ENCODE measurements around the gene ASRGL1. TPM values are rescaled to one million over a fixed set of nuclear protein-coding genes. Genes with fewer than 3 reads are reported as not detected.
A peak's percentile ranks its signal among the peaks of the same experiment; 100 is the strongest.

Gene ASRGL1
- total RNA-seq, 1 donor from 2014 or later, result 2.9 TPM

GRCh38 chr11:62391642-62392425 is 54.6 kb downstream of the ASRGL1 start:
- no peak for DNase-seq (ENCODE audit: extremely low spot score, unreplicated experiment)
- Mint-ChIP-seq H3K36me3 (ENCODE audit: unreplicated experiment) (no peaks in the 10 kb centered on the region), H3K4me3 (ENCODE audit: unreplicated experiment) (no peak overlapping the region), H3K9me3 (ENCODE audit: unreplicated experiment) (no peaks in the 10 kb centered on the region), H3K27ac (ENCODE audit: unreplicated experiment) (no peak overlapping the region), H3K27me3 (ENCODE audit: unreplicated experiment) (no peaks in the 10 kb centered on the region), H3K4me1 (ENCODE audit: unreplicated experiment) (peaks cover 11% of the 10 kb centered on the region)
- TF ChIP-seq, protein P1, sequence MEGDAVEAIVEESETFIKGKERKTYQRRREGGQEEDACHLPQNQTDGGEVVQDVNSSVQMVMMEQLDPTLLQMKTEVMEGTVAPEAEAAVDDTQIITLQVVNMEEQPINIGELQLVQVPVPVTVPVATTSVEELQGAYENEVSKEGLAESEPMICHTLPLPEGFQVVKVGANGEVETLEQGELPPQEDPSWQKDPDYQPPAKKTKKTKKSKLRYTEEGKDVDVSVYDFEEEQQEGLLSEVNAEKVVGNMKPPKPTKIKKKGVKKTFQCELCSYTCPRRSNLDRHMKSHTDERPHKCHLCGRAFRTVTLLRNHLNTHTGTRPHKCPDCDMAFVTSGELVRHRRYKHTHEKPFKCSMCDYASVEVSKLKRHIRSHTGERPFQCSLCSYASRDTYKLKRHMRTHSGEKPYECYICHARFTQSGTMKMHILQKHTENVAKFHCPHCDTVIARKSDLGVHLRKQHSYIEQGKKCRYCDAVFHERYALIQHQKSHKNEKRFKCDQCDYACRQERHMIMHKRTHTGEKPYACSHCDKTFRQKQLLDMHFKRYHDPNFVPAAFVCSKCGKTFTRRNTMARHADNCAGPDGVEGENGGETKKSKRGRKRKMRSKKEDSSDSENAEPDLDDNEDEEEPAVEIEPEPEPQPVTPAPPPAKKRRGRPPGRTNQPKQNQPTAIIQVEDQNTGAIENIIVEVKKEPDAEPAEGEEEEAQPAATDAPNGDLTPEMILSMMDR (IDR thresholded peaks at IDR 0.05), result no peak

GRCh38 chr11:62392506-62392905 is 55.3 kb downstream of the ASRGL1 start:
- Mint-ChIP-seq H3K4me1 (ENCODE audit: unreplicated experiment) (peaks cover 11% of the 10 kb centered on the region), H3K27me3 (ENCODE audit: unreplicated experiment) (no peaks in the 10 kb centered on the region), H3K27ac (ENCODE audit: unreplicated experiment) (no peak overlapping the region), H3K9me3 (ENCODE audit: unreplicated experiment) (no peaks in the 10 kb centered on the region), H3K36me3 (ENCODE audit: unreplicated experiment) (no peaks in the 10 kb centered on the region), H3K4me3 (ENCODE audit: unreplicated experiment) (no peak overlapping the region)
- DNase-seq (ENCODE audit: extremely low spot score, unreplicated experiment), result no peak
- TF ChIP-seq, protein P1 (IDR thresholded peaks at IDR 0.05), result no peak

DNA sequence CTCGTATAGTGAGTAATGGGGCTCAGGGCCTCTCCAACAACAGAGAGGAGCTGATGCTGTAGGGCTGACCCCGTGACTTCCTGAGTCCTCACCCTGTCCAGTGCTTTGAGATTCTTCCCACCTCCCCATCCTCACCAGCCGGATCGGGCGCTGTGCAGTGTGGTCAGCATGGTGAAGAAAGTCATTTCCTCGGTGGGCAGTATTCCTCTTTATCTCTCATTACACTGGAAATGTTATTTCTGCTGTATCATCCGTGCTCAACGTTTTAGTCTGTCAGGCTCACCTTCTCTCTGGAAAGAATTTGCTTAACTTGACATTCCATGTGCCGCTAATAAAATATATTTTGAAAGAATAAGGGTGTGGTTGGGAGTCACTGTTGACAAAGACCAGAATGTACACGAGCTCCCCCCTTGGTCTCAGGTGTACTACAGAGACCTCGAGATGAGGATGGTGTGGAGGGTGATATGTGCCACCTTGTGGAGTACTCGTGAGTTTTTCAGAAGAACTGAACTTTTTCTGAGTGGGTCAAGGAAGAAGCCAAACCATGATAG is 55.9 kb downstream of the ASRGL1 start:
- TF ChIP-seq, protein P1 (IDR thresholded peaks at IDR 0.05), result no peak
- no peak overlapping the region for H3K4me3 Mint-ChIP-seq (ENCODE audit: unreplicated experiment)
- H3K4me1 Mint-ChIP-seq (ENCODE audit: unreplicated experiment), result peaks cover 14% of the 10 kb centered on the region
- no peaks in the 10 kb centered on the region for H3K9me3 Mint-ChIP-seq (ENCODE audit: unreplicated experiment)
- no peaks in the 10 kb centered on the region for H3K36me3 Mint-ChIP-seq (ENCODE audit: unreplicated experiment)
- no peaks in the 10 kb centered on the region for H3K27me3 Mint-ChIP-seq (ENCODE audit: unreplicated experiment)
- H3K27ac Mint-ChIP-seq (ENCODE audit: unreplicated experiment), result no peak overlapping the region
- DNase-seq (ENCODE audit: extremely low spot score, unreplicated experiment), result no peak

GRCh38 chr11:62393735-62394134 is 56.5 kb downstream of the ASRGL1 start:
- H3K4me1 Mint-ChIP-seq (ENCODE audit: unreplicated experiment), result peaks cover 20% of the 10 kb centered on the region
- H3K27ac Mint-ChIP-seq (ENCODE audit: unreplicated experiment), result no peak overlapping the region
- no peak for DNase-seq (ENCODE audit: extremely low spot score, unreplicated experiment)
- no peaks in the 10 kb centered on the region for H3K27me3 Mint-ChIP-seq (ENCODE audit: unreplicated experiment)
- no peak overlapping the region for H3K4me3 Mint-ChIP-seq (ENCODE audit: unreplicated experiment)
- H3K9me3 Mint-ChIP-seq (ENCODE audit: unreplicated experiment), result no peaks in the 10 kb centered on the region
- no peaks in the 10 kb centered on the region for H3K36me3 Mint-ChIP-seq (ENCODE audit: unreplicated experiment)
- TF ChIP-seq, protein P1 (IDR thresholded peaks at IDR 0.05), result no peak

DNA sequence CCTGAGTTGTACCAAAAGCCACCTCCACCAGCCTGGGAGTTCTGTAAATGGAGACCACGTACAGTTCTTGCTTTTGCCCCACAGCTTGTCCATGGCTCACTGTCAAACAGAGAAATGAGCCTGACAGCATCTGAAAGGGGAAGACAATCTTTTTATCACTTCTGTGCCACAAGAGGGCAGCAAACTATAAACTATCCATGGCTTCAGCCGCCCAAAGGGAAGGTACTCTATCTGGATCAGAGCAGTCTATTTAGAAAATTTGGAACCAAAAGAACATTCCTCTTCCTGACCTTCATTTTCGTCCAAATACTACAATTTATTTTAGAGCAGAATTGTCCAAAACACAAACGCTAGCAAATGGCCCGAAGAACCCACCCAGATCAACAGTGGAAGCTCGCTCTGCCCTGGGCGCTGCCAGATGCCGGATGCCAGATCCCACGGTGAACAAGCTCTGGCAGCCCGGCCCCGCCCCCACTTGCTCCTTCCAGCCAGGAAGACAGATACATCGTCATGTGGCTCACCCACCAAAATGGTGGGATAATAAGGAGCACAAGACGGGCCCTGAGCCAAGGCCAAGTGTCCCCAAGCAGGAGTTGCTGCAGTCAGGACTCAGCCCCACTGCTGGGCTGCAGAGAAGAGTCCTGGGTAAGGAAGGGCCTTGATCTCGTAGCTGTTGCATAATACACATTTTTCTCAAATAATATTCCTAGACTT is 57.7 kb downstream of the ASRGL1 start:
- peak overlapping the region; percentile 76 for H3K4me3 Mint-ChIP-seq (ENCODE audit: unreplicated experiment)
- no peaks in the 10 kb centered on the region for H3K36me3 Mint-ChIP-seq (ENCODE audit: unreplicated experiment)
- peak; percentile 92 for DNase-seq (ENCODE audit: extremely low spot score, unreplicated experiment)
- no peaks in the 10 kb centered on the region for H3K9me3 Mint-ChIP-seq (ENCODE audit: unreplicated experiment)
- H3K4me1 Mint-ChIP-seq (ENCODE audit: unreplicated experiment), result peaks cover 32% of the 10 kb centered on the region
- TF ChIP-seq, protein P1 (IDR thresholded peaks at IDR 0.05), result peak; percentile 87
- peak overlapping the region; percentile 91 for H3K27ac Mint-ChIP-seq (ENCODE audit: unreplicated experiment)
- no peaks in the 10 kb centered on the region for H3K27me3 Mint-ChIP-seq (ENCODE audit: unreplicated experiment)

Measured in osteocyte (in vitro differentiated cells).